ENCODE results near the gene ZNF729. TPM values are rescaled to one million over a fixed set of nuclear protein-coding genes. Genes with fewer than 3 reads are reported as not detected.
"Not testable (repeated sequence)": the region's sequence is repeated elsewhere in the genome, so short reads cannot be mapped to it uniquely, and the experiment has no call there.

The ZNF729 gene
- not detected in 2 replicates for total RNA-seq

GRCh38 chr19:22286151-22286810 is at the start of gene ZNF729:
TSS of gene ZNF729 (plus strand) at chr19:22286441. CDS start at chr19:22286526, 85 bp downstream.
- DNase-seq (ENCODE audit: low read depth in 2 of 2), result no peak

GRCh38 chr19:22256856-22257255 is 29.4 kb upstream of the ZNF729 start:
- no peak for DNase-seq (ENCODE audit: low read depth in 2 of 2)

- DNase-seq (ENCODE audit: low read depth in 2 of 2), result no peak
Observed at GRCh38 chr19:22257381-22257780, 28.9 kb upstream of the ZNF729 start.

GRCh38 chr19:22257916-22258315 is 28.3 kb upstream of the ZNF729 start:
- DNase-seq (ENCODE audit: low read depth in 2 of 2), result no peak

GRCh38 chr19:22260499-22260898 is 25.7 kb upstream of the ZNF729 start:
- no peak for DNase-seq (ENCODE audit: low read depth in 2 of 2)

GRCh38 chr19:22261596-22261995 is 24.6 kb upstream of the ZNF729 start:
- DNase-seq (ENCODE audit: low read depth in 2 of 2), result no peak

GRCh38 chr19:22263121-22263520 is 23.1 kb upstream of the ZNF729 start:
- no peak for DNase-seq (ENCODE audit: low read depth in 2 of 2)

- not testable (repeated sequence) for DNase-seq (ENCODE audit: low read depth in 2 of 2)
Observed at GRCh38 chr19:22321554-22321953, 35.3 kb downstream of the ZNF729 start.

GRCh38 chr19:22326219-22326618 is 40.0 kb downstream of the ZNF729 start:
- no peak for DNase-seq (ENCODE audit: low read depth in 2 of 2)

GRCh38 chr19:22327321-22327720 is 41.1 kb downstream of the ZNF729 start:
- no peak for DNase-seq (ENCODE audit: low read depth in 2 of 2)

GRCh38 chr19:22331521-22331920 is 45.3 kb downstream of the ZNF729 start:
- DNase-seq (ENCODE audit: low read depth in 2 of 2), result no peak

GRCh38 chr19:22332924-22333323 is 46.7 kb downstream of the ZNF729 start:
- DNase-seq (ENCODE audit: low read depth in 2 of 2), result no peak

GRCh38 chr19:22335716-22336115 is 49.5 kb downstream of the ZNF729 start:
- DNase-seq (ENCODE audit: low read depth in 2 of 2), result no peak

- DNase-seq (ENCODE audit: low read depth in 2 of 2), result no peak
Observed at GRCh38 chr19:22354665-22355064, 68.4 kb downstream of the ZNF729 start.

Other genes with a start within 250 kb of the ZNF729 start
- 1.8 and 2.3 TPM in 2 replicates for gene ZNF257, start 234.0 kb upstream of the ZNF729 start, total RNA-seq
- 0.13 and 0.38 TPM in 2 replicates for gene ZNF676, start 89.5 kb upstream of the ZNF729 start, total RNA-seq
- 0.13 TPM in 1 of 2 replicates, not detected in the other for gene ZNF98, start 135.9 kb downstream of the ZNF729 start, total RNA-seq